Measurements from ENCODE around the gene ABCA6. TPM values are rescaled to one million over a fixed set of nuclear protein-coding genes. Genes with fewer than 3 reads are reported as not detected.
A peak's percentile ranks its signal among the peaks of the same experiment; 100 is the strongest.

The ABCA6 gene
- total and polyA plus RNA-seq, 9 of the 15 experiments (the other 6 are each of a cell fraction or from before 2014, with no cell fraction given): 0.06 to 0.73 (median 0.15) TPM

- intact Hi-C loops (cut with micrococcal nuclease) (loop anchor here (5.0 kb wide), 1 partner anchor 40 kb away; no protein-coding TSS in a partner anchor), in situ Hi-C loops (cut with MboI) (no loop called here)
- no TSS peak for BruUV-seq (replicated peaks)
- Histone ChIP-seq H3K4me1 (replicated peaks in 1 of 2; ENCODE audit: control insufficient read depth in 2 of 2, insufficient read depth in 2 of 2, low read length in 2 of 2) (no peaks in the 10 kb centered on the region; a peak in 2 of 5 replicates), H3K27ac (ENCODE audit: extremely low read depth, low read depth, low read length) (peak overlapping the region; percentile 14; the same call in 1 of the 3 replicates), H3K9ac (ENCODE audit: insufficient read depth in 1 of 2, low read depth in 2 of 2, low read length in 2 of 2) (no peak overlapping the region), H3K4me2 (ENCODE audit: insufficient read depth, low read length) (no peak overlapping the region), H3K27me3 (ENCODE audit: control insufficient read depth in 2 of 2, insufficient read depth in 2 of 2, low read length in 2 of 2) (no peaks in the 10 kb centered on the region), H4K20me1 (replicated peaks; ENCODE audit: control insufficient read depth, insufficient read depth, low read length) (no peaks in the 10 kb centered on the region), H2AFZ (ENCODE audit: low read depth, low read length) (peak overlapping the region; percentile 96), H3K9me3 (replicated peaks; ENCODE audit: control insufficient read depth, insufficient read depth, low read depth, low read length) (no peaks in the 10 kb centered on the region), H3K79me2 (ENCODE audit: control insufficient read depth, insufficient read depth, low read length) (no peaks in the 10 kb centered on the region), H3K9me1 (ENCODE audit: control insufficient read depth, insufficient read depth, low read length) (no peaks in the 10 kb centered on the region), H3K36me3 (ENCODE audit: control insufficient read depth, insufficient read depth, low read length) (no peaks in the 10 kb centered on the region), H3K4me3 (no peak overlapping the region)
- no peak for DNase-seq (ENCODE audit: extremely low read depth in 1 of 4, low spot score in 3 of 4)
- POLR2A ChIA-PET: interaction anchor here (0.6 to 1.8 kb wide), 3 partner anchors 20 to 1094 kb away, joined by 3 to 4 read pairs (median 3); no protein-coding TSS in a partner anchor
- peak; percentile 55 for ATAC-seq
- CTCF ChIA-PET (ENCODE audit: low intra/inter-chr PET ratio): no interaction called here
- no peak for FAIRE-seq
- TF ChIP-seq ZNF655 (CRISPR knock-in tag; IDR thresholded peaks at IDR 0.05): no peak
- TF ChIP-seq PTTG1 (tag; IDR thresholded peaks at IDR 0.05; ENCODE audit: low read depth): no peak
- no peak for TF ChIP-seq ZNF23 (CRISPR knock-in tag; IDR thresholded peaks at IDR 0.05)
- 72% methylated on average over 3 of the region's 3 CpGs for WGBS (ENCODE audit: insufficient coverage, low coverage, missing lambda C conversion rate)
Measured at GRCh38 chr17:69142175-69142802, 594 bp upstream of the ABCA6 start.

- intact Hi-C loops (cut with micrococcal nuclease) (no loop called here), in situ Hi-C loops (cut with MboI) (no loop called here)
- no peak overlapping the region; a peak in 1 of 4 replicates for H3K9ac ChIP-seq (ENCODE audit: insufficient read depth in 1 of 2, low read depth in 2 of 2, low read length in 2 of 2)
- no peak for FAIRE-seq
- no peak overlapping the region for H3K4me2 ChIP-seq (ENCODE audit: insufficient read depth, low read length)
- H3K4me1 ChIP-seq (replicated peaks in 1 of 2; ENCODE audit: control insufficient read depth in 2 of 2, insufficient read depth in 2 of 2, low read length in 2 of 2): no peaks in the 10 kb centered on the region
- no peaks in the 10 kb centered on the region for H3K79me2 ChIP-seq (ENCODE audit: control insufficient read depth, insufficient read depth, low read length)
- TF ChIP-seq BHLHE40 (IDR thresholded peaks at IDR 0.05; ENCODE audit: low read length) (peak; percentile 46; the same call in 1 of the 2 replicates), ZNF561 (CRISPR knock-in tag; conservative IDR thresholded peaks at IDR 0.05) (no peak)
- 25% methylated on average over 3 of the region's 3 CpGs for WGBS (ENCODE audit: insufficient coverage, low coverage, missing lambda C conversion rate)
- no peaks in the 10 kb centered on the region for H3K36me3 ChIP-seq (ENCODE audit: control insufficient read depth, insufficient read depth, low read length)
- no peak overlapping the region for H3K4me3 ChIP-seq
- no peak overlapping the region for H3K27ac ChIP-seq (ENCODE audit: extremely low read depth, low read depth, low read length)
- ATAC-seq: peak; percentile 46; the same call in 2 of the 3 replicates
- CTCF ChIA-PET (ENCODE audit: low intra/inter-chr PET ratio): no interaction called here
- no TSS peak for BruUV-seq (replicated peaks)
- H2AFZ ChIP-seq (ENCODE audit: low read depth, low read length): peak overlapping the region; percentile 56
- H3K9me3 ChIP-seq (replicated peaks; ENCODE audit: control insufficient read depth, insufficient read depth, low read depth, low read length): no peaks in the 10 kb centered on the region
- no peaks in the 10 kb centered on the region for H3K9me1 ChIP-seq (ENCODE audit: control insufficient read depth, insufficient read depth, low read length)
- peak in 1 of 4 experiments; percentile 12 for DNase-seq (ENCODE audit: extremely low read depth in 1 of 4, low spot score in 3 of 4)
- POLR2A ChIA-PET: no interaction called here
- no peaks in the 10 kb centered on the region for H4K20me1 ChIP-seq (replicated peaks; ENCODE audit: control insufficient read depth, insufficient read depth, low read length)
- no peaks in the 10 kb centered on the region for H3K27me3 ChIP-seq (ENCODE audit: control insufficient read depth in 2 of 2, insufficient read depth in 2 of 2, low read length in 2 of 2)
Measured at GRCh38 chr17:69134112-69134511, 7.6 kb downstream of the ABCA6 start.

Data from K562 (cell line).